GM19238 (cell line): ENCODE data around the gene ACTL6B.
"Not testable (repeated sequence)": the region's sequence is repeated elsewhere in the genome, so short reads cannot be mapped to it uniquely, and the experiment has no call there.

Experiments
- DNase-seq: peaks from one replicate; pipeline ENCODE4 v3.0.0; 2011; ENCODE audit warnings: low spot score; ENCODE audit not compliant: insufficient read length

ACTL6B gene

GRCh38 chr7:100655908-100656674, at the start of gene ACTL6B:
Gene ACTL6B (minus strand): TSS chr7:100656448. CDS start chr7:100656354, 94 bp downstream.
- DNase-seq: no peak

GRCh38 chr7:100705320-100705752, 49.1 kb upstream of the ACTL6B start:
- DNase-seq: peak; percentile 90

- DNase-seq: not testable (repeated sequence)
Observed at GRCh38 chr7:100701089-100701488, 44.8 kb upstream of the ACTL6B start.

GRCh38 chr7:100699018-100699417, 42.8 kb upstream of the ACTL6B start:
- no peak for DNase-seq

- no peak for DNase-seq
Observed at GRCh38 chr7:100696123-100696521, 39.9 kb upstream of the ACTL6B start.

- DNase-seq: peak; percentile 85
Observed at GRCh38 chr7:100694098-100694745, 38.0 kb upstream of the ACTL6B start, which contains the start of gene GIGYF1. Gene GIGYF1 (minus strand): TSS chr7:100694250. CDS start chr7:100688238, 6,012 bp downstream.

- DNase-seq: peak; percentile 50
Observed at GRCh38 chr7:100693312-100694097, 37.3 kb upstream of the ACTL6B start.

GRCh38 chr7:100692578-100692961, 36.3 kb upstream of the ACTL6B start:
- no peak for DNase-seq

- DNase-seq: peak; percentile 93
Observed at GRCh38 chr7:100691676-100692577, 35.7 kb upstream of the ACTL6B start.

- DNase-seq: no peak
Observed at GRCh38 chr7:100689230-100690135, 33.2 kb upstream of the ACTL6B start.

- DNase-seq: no peak
Observed at GRCh38 chr7:100688326-100688860, 32.1 kb upstream of the ACTL6B start.

- DNase-seq: no peak
Observed at GRCh38 chr7:100687751-100688300, 31.6 kb upstream of the ACTL6B start.

- DNase-seq: no peak
Observed at GRCh38 chr7:100687261-100687660, 31.0 kb upstream of the ACTL6B start.

GRCh38 chr7:100686822-100687211, 30.6 kb upstream of the ACTL6B start:
- DNase-seq: no peak

GRCh38 chr7:100686201-100686821, 30.1 kb upstream of the ACTL6B start:
- DNase-seq: no peak

GRCh38 chr7:100685631-100686145, 29.4 kb upstream of the ACTL6B start:
- no peak for DNase-seq

GRCh38 chr7:100685049-100685605, 28.9 kb upstream of the ACTL6B start:
- no peak for DNase-seq

GRCh38 chr7:100684534-100685042, 28.3 kb upstream of the ACTL6B start:
- no peak for DNase-seq
